Activated T-cell treated with anti-CD3 and anti-CD28 coated beads, Interleukin-2, amount 50 U/mL, for 24 hours (primary cell): ENCODE measurements around the gene TIAM1.

Experiments used
- DNase-seq: peaks from one replicate; pipeline ENCODE4 v3.0.0-alpha.2; 2020
- H3K27ac Mint-ChIP-seq: 2 replicates; pipeline ENCODE4 v1.8.0; 2020; ENCODE audit warnings: mild to moderate bottlenecking, mixed read lengths
- H3K27me3 Mint-ChIP-seq: 2 replicates; pipeline ENCODE4 v1.8.0; 2020; ENCODE audit warnings: mixed read lengths
- H3K36me3 Mint-ChIP-seq: 2 replicates; pipeline ENCODE4 v1.8.0; 2020; ENCODE audit warnings: low read depth, mixed read lengths
- H3K4me1 Mint-ChIP-seq: 2 replicates; pipeline ENCODE4 v1.8.0; 2020; ENCODE audit warnings: low read depth, mixed read lengths
- H3K4me3 Mint-ChIP-seq: 2 replicates; pipeline ENCODE4 v1.8.0; 2020; ENCODE audit warnings: mild to moderate bottlenecking, moderate library complexity, mixed read lengths
- H3K9me3 Mint-ChIP-seq: 2 replicates; pipeline ENCODE4 v1.8.0; 2020; ENCODE audit warnings: mixed read lengths

TIAM1 gene

GRCh38 chr21:31294691-31295090, 49.4 kb downstream of the TIAM1 start:
- H3K4me1 Mint-ChIP-seq = peaks cover 58% of the 10 kb centered on the region
- peaks cover 2% of the 10 kb centered on the region for H3K9me3 Mint-ChIP-seq
- H3K27me3 Mint-ChIP-seq = no peaks in the 10 kb centered on the region
- H3K4me3 Mint-ChIP-seq = peak overlapping the region; percentile 23
- DNase-seq = no peak
- peak overlapping the region; percentile 91 for H3K27ac Mint-ChIP-seq
- peaks cover 22% of the 10 kb centered on the region for H3K36me3 Mint-ChIP-seq

- DNase-seq = peak; percentile 63
- H3K36me3 Mint-ChIP-seq = peaks cover 22% of the 10 kb centered on the region
- H3K27me3 Mint-ChIP-seq = no peaks in the 10 kb centered on the region
- H3K27ac Mint-ChIP-seq = peak overlapping the region; percentile 91
- peak overlapping the region; percentile 44 for H3K4me3 Mint-ChIP-seq
- H3K9me3 Mint-ChIP-seq = peaks cover 2% of the 10 kb centered on the region
- peaks cover 54% of the 10 kb centered on the region for H3K4me1 Mint-ChIP-seq
Measured at GRCh38 chr21:31293986-31294385, 50.1 kb downstream of the TIAM1 start.

- Mint-ChIP-seq H3K4me3 (no peak overlapping the region), H3K36me3 (peaks cover 39% of the 10 kb centered on the region), H3K9me3 (peaks cover 9% of the 10 kb centered on the region), H3K4me1 (peaks cover 42% of the 10 kb centered on the region), H3K27me3 (no peaks in the 10 kb centered on the region), H3K27ac (no peak overlapping the region)
- no peak for DNase-seq
Measured at GRCh38 chr21:31290765-31291164, 53.3 kb downstream of the TIAM1 start.

- DNase-seq = no peak
- Mint-ChIP-seq H3K9me3 (peaks cover 9% of the 10 kb centered on the region), H3K36me3 (peaks cover 42% of the 10 kb centered on the region), H3K27me3 (no peaks in the 10 kb centered on the region), H3K4me1 (peaks cover 40% of the 10 kb centered on the region), H3K4me3 (no peak overlapping the region), H3K27ac (no peak overlapping the region)
Measured at GRCh38 chr21:31289702-31290101, 54.4 kb downstream of the TIAM1 start.

GRCh38 chr21:31288191-31288590, 55.9 kb downstream of the TIAM1 start:
- Mint-ChIP-seq H3K4me3 (no peak overlapping the region), H3K36me3 (peaks cover 37% of the 10 kb centered on the region), H3K27me3 (no peaks in the 10 kb centered on the region), H3K4me1 (peaks cover 35% of the 10 kb centered on the region), H3K9me3 (peaks cover 9% of the 10 kb centered on the region), H3K27ac (peak overlapping the region; percentile 19)
- DNase-seq = no peak

GRCh38 chr21:31287201-31287600, 56.9 kb downstream of the TIAM1 start:
- peaks cover 40% of the 10 kb centered on the region for H3K4me1 Mint-ChIP-seq
- H3K4me3 Mint-ChIP-seq = no peak overlapping the region
- H3K27ac Mint-ChIP-seq = no peak overlapping the region
- peaks cover 9% of the 10 kb centered on the region for H3K9me3 Mint-ChIP-seq
- H3K36me3 Mint-ChIP-seq = peaks cover 36% of the 10 kb centered on the region
- no peaks in the 10 kb centered on the region for H3K27me3 Mint-ChIP-seq
- no peak for DNase-seq

- Mint-ChIP-seq H3K4me1 (peaks cover 37% of the 10 kb centered on the region), H3K4me3 (no peak overlapping the region), H3K27ac (no peak overlapping the region), H3K27me3 (no peaks in the 10 kb centered on the region), H3K36me3 (peaks cover 34% of the 10 kb centered on the region), H3K9me3 (peaks cover 6% of the 10 kb centered on the region)
- DNase-seq = no peak
Measured at GRCh38 chr21:31286621-31287020, 57.4 kb downstream of the TIAM1 start.

- peaks cover 6% of the 10 kb centered on the region for H3K9me3 Mint-ChIP-seq
- DNase-seq = no peak
- H3K4me1 Mint-ChIP-seq = peaks cover 42% of the 10 kb centered on the region
- H3K36me3 Mint-ChIP-seq = peaks cover 34% of the 10 kb centered on the region
- H3K27ac Mint-ChIP-seq = peak overlapping the region; percentile 38
- no peak overlapping the region for H3K4me3 Mint-ChIP-seq
- no peaks in the 10 kb centered on the region for H3K27me3 Mint-ChIP-seq
Measured at GRCh38 chr21:31284797-31285397, 59.2 kb downstream of the TIAM1 start.

- Mint-ChIP-seq H3K9me3 (peaks cover 6% of the 10 kb centered on the region), H3K4me3 (no peak overlapping the region), H3K27ac (peak overlapping the region; percentile 72), H3K4me1 (peaks cover 40% of the 10 kb centered on the region), H3K36me3 (peaks cover 29% of the 10 kb centered on the region), H3K27me3 (no peaks in the 10 kb centered on the region)
- no peak for DNase-seq
Measured at GRCh38 chr21:31283025-31283424, 61.0 kb downstream of the TIAM1 start.

GRCh38 chr21:31282095-31282709, 61.9 kb downstream of the TIAM1 start:
- Mint-ChIP-seq H3K9me3 (peaks cover under 1% of the 10 kb centered on the region), H3K27me3 (no peaks in the 10 kb centered on the region), H3K36me3 (peaks cover 26% of the 10 kb centered on the region), H3K4me3 (no peak overlapping the region), H3K4me1 (peaks cover 40% of the 10 kb centered on the region), H3K27ac (peak overlapping the region; percentile 72)
- no peak for DNase-seq

- H3K9me3 Mint-ChIP-seq = no peaks in the 10 kb centered on the region
Measured at GRCh38 chr21:31281561-31281960, 62.5 kb downstream of the TIAM1 start.

GRCh38 chr21:31279986-31280385, 64.1 kb downstream of the TIAM1 start:
- Mint-ChIP-seq H3K27ac (peak overlapping the region; percentile 47), H3K36me3 (peaks cover 26% of the 10 kb centered on the region), H3K9me3 (no peaks in the 10 kb centered on the region), H3K4me3 (no peak overlapping the region), H3K4me1 (peaks cover 39% of the 10 kb centered on the region), H3K27me3 (no peaks in the 10 kb centered on the region)
- DNase-seq = no peak

More at GRCh38 chr21:31281561-31281960, 62.5 kb downstream of the TIAM1 start:
- Mint-ChIP-seq H3K27me3 (no peaks in the 10 kb centered on the region), H3K36me3 (peaks cover 25% of the 10 kb centered on the region), H3K4me1 (peaks cover 40% of the 10 kb centered on the region), H3K4me3 (no peak overlapping the region), H3K27ac (no peak overlapping the region)
- no peak for DNase-seq

- DNase-seq = no peak
- H3K36me3 Mint-ChIP-seq = peaks cover 28% of the 10 kb centered on the region
- no peaks in the 10 kb centered on the region for H3K27me3 Mint-ChIP-seq
- H3K4me3 Mint-ChIP-seq = no peak overlapping the region
- H3K9me3 Mint-ChIP-seq = no peaks in the 10 kb centered on the region
- no peak overlapping the region for H3K27ac Mint-ChIP-seq
- peaks cover 35% of the 10 kb centered on the region for H3K4me1 Mint-ChIP-seq
Measured at GRCh38 chr21:31279214-31279613, 64.8 kb downstream of the TIAM1 start.

GRCh38 chr21:31278511-31279130, 65.4 kb downstream of the TIAM1 start:
- no peak for DNase-seq
- H3K27ac Mint-ChIP-seq = no peak overlapping the region
- peaks cover 33% of the 10 kb centered on the region for H3K4me1 Mint-ChIP-seq
- no peaks in the 10 kb centered on the region for H3K27me3 Mint-ChIP-seq
- H3K9me3 Mint-ChIP-seq = no peaks in the 10 kb centered on the region
- H3K36me3 Mint-ChIP-seq = peaks cover 34% of the 10 kb centered on the region
- H3K4me3 Mint-ChIP-seq = no peak overlapping the region

GRCh38 chr21:31276663-31277062, 67.4 kb downstream of the TIAM1 start:
- Mint-ChIP-seq H3K27me3 (no peaks in the 10 kb centered on the region), H3K4me1 (peaks cover 30% of the 10 kb centered on the region), H3K4me3 (no peak overlapping the region), H3K9me3 (no peaks in the 10 kb centered on the region), H3K36me3 (peaks cover 31% of the 10 kb centered on the region), H3K27ac (no peak overlapping the region)
- no peak for DNase-seq
